Prostate gland (tissue), 2 donors: ENCODE data around the gene WAC.

Source experiments
- POLR2A ChIP-seq: fragments of 450-650 bp; IDR thresholded peaks from one replicate; pipeline ENCODE4 v1.6.1; 2016; ENCODE audit warnings: antibody characterized with exemption, mild to moderate bottlenecking
- TF ChIP-seq, protein P1 (sequence below), 4 experiments: fragments of 200-600 bp in 2 of 4; fragments of 450-650 bp in 2 of 4; sonication (generic) in 2 of 4; IDR thresholded peaks; 1 replicate in 3 of 4; 2 replicates in 1 of 4; pipeline ENCODE4 v1.5.1; 2016 to 2019; ENCODE audit warnings: antibody characterized with exemption in 4 of 4, mild to moderate bottlenecking in 2 of 4, moderate library complexity in 2 of 4

- TF ChIP-seq, protein P1, sequence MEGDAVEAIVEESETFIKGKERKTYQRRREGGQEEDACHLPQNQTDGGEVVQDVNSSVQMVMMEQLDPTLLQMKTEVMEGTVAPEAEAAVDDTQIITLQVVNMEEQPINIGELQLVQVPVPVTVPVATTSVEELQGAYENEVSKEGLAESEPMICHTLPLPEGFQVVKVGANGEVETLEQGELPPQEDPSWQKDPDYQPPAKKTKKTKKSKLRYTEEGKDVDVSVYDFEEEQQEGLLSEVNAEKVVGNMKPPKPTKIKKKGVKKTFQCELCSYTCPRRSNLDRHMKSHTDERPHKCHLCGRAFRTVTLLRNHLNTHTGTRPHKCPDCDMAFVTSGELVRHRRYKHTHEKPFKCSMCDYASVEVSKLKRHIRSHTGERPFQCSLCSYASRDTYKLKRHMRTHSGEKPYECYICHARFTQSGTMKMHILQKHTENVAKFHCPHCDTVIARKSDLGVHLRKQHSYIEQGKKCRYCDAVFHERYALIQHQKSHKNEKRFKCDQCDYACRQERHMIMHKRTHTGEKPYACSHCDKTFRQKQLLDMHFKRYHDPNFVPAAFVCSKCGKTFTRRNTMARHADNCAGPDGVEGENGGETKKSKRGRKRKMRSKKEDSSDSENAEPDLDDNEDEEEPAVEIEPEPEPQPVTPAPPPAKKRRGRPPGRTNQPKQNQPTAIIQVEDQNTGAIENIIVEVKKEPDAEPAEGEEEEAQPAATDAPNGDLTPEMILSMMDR (IDR thresholded peaks at IDR 0.05) = no peak
- no peak for TF ChIP-seq POLR2A
These were observed 62.7 kb downstream of the WAC start for GRCh38 chr10:28595613-28596012.
